GM12878 (cell line): ENCODE results near the gene MYOD1. TPM values are rescaled to one million over a fixed set of nuclear protein-coding genes. Genes with fewer than 3 reads are reported as not detected.

Source experiments
- ATAC-seq: fragments of 200-7000 bp; cut with Tn5 transposase; 3 replicates; pipeline ENCODE4 v1.9.1; 2020; ENCODE audit warnings: mild to moderate bottlenecking, moderate library complexity
- BruUV-seq: library from RNA; stranded (reverse); fragments of 400-500 nt; replicated peaks from 2 replicates; lab custom pipeline; 2021; lab: Mats Ljungman, UMichigan
- CTCF ChIA-PET: fragments of 300-600 bp; sonication (Branson Sonifier 250); formaldehyde crosslinking; extraction: SDS; loops from one replicate; lab custom pipeline; 2021; ENCODE audit warnings: inconsistent platforms; lab: Yijun Ruan, JAX
- POLR2A ChIA-PET: fragments of 350-600 bp; formaldehyde crosslinking; extraction: SDS; loops from one replicate; lab custom pipeline; 2021; ENCODE audit warnings: inconsistent platforms; lab: Charles Lee
- RAD21 ChIA-PET: fragments of 300-600 bp; sonication (Branson Sonifier 250); formaldehyde crosslinking; loops from one replicate; lab custom pipeline; 2023; ENCODE audit warnings: antibody characterized with exemption; ENCODE audit not compliant: unreplicated experiment; lab: Charles Lee
- SMC1A ChIA-PET: fragments of 300-600 bp; sonication (Branson Sonifier 250); formaldehyde crosslinking; loops from one replicate; lab custom pipeline; 2023; ENCODE audit not compliant: unreplicated experiment, uncharacterized antibody; lab: Charles Lee
- DNase-seq: peaks from one replicate; pipeline ENCODE4 v3.0.0-alpha.2; 2011; ENCODE audit warnings: low read depth, low spot score
- FAIRE-seq: peaks from 3 replicates; lab custom pipeline; 2011; peaks lifted over from hg19 to GRCh38; lab: Jason Lieb, UNC
- H2AFZ ChIP-seq: 2 replicates; pipeline ENCODE4 v1.6.0; 2011; ENCODE audit warnings: low read depth, low read length, control low read depth; ENCODE audit not compliant: control insufficient read depth
- H3K27ac ChIP-seq: 2 replicates; pipeline ENCODE4 v1.5.1; 2011; ENCODE audit warnings: control low read depth; ENCODE audit not compliant: control insufficient read depth, insufficient read depth
- H3K27me3 ChIP-seq, 2 experiments: replicated peaks in 1 of 2; 2 replicates each; pipeline versions ENCODE4 v1.6.0 to v1.6.1; 2011; ENCODE audit warnings: low read length in 1 of 2; ENCODE audit not compliant: control insufficient read depth in 2 of 2, insufficient read depth in 2 of 2
- H3K36me3 ChIP-seq, 2 experiments: 2 replicates each; pipeline ENCODE4 v1.5.1; 2011; ENCODE audit warnings: low read length in 1 of 2; ENCODE audit not compliant: control insufficient read depth in 2 of 2, insufficient read depth in 2 of 2
- H3K4me1 ChIP-seq: 2 replicates; pipeline ENCODE4 v1.6.1; 2011; ENCODE audit warnings: mild to moderate bottlenecking, low read length, moderate library complexity, mixed read lengths; ENCODE audit not compliant: control insufficient read depth, insufficient read depth
- H3K4me2 ChIP-seq: 2 replicates; pipeline ENCODE4 v1.6.0; 2011; ENCODE audit warnings: control low read depth; ENCODE audit not compliant: control insufficient read depth, insufficient read depth
- H3K4me3 ChIP-seq: fragments of 200-600 bp; sonication (generic); 2 replicates; pipeline ENCODE4 v1.5.1; 2016
- H3K79me2 ChIP-seq: 2 replicates; pipeline ENCODE4 v1.6.0; 2011; ENCODE audit warnings: low read length; ENCODE audit not compliant: control insufficient read depth, insufficient read depth
- H3K9ac ChIP-seq: 2 replicates; pipeline ENCODE4 v1.8.0; 2011; ENCODE audit warnings: low read length, control low read depth, mixed read lengths; ENCODE audit not compliant: control insufficient read depth, insufficient read depth
- H3K9me3 ChIP-seq: replicated peaks from 3 replicates; pipeline ENCODE4 v1.5.1; 2011; ENCODE audit warnings: mild to moderate bottlenecking, low read length; ENCODE audit not compliant: control insufficient read depth, insufficient read depth
- H4K20me1 ChIP-seq: 2 replicates; pipeline ENCODE4 v1.6.0; 2011; ENCODE audit not compliant: control insufficient read depth, insufficient read depth
- GABPA ChIP-seq: IDR thresholded peaks from 2 replicates; pipeline ENCODE4 v1.6.1; 2014; ENCODE audit warnings: antibody characterized with exemption, low read depth, mild to moderate bottlenecking, inconsistent platforms
- HCFC1 ChIP-seq: fragments of 150-350 bp; IDR thresholded peaks from 2 replicates; pipeline ENCODE4 v1.6.1; 2014; ENCODE audit warnings: low read length
- PAX5 ChIP-seq: IDR thresholded peaks from 2 replicates; pipeline ENCODE4 v1.6.1; 2011; ENCODE audit warnings: low read depth, low read length, borderline replicate concordance
- RBBP5 ChIP-seq: fragments of 200-600 bp; sonication (generic); conservative IDR thresholded peaks from 2 replicates; pipeline ENCODE4 v1.6.1; 2016
- RCOR1 ChIP-seq: conservative IDR thresholded peaks from 2 replicates; pipeline ENCODE4 v1.6.1; 2012; ENCODE audit warnings: low read depth, low read length, improper control_type of control experiment
- TARDBP ChIP-seq: IDR thresholded peaks from 2 replicates; pipeline ENCODE4 v1.6.1; 2016; ENCODE audit warnings: borderline replicate concordance
- ZNF274 ChIP-seq: IDR thresholded peaks from one replicate; pipeline ENCODE4 v1.8.0; 2011; ENCODE audit not compliant: insufficient read length, insufficient read depth
- WGBS: methylation state at CpG from one replicate; pipeline ENCODE4 v1.1.6; 2016; ENCODE audit warnings: low lambda C conversion rate; ENCODE audit not compliant: insufficient replicate concordance, insufficient coverage; ENCODE audit errors: missing lambda C conversion rate; 5-methylcytosine and 5-hydroxymethylcytosine counted together
- in situ Hi-C: fragments of 300-500 bp; cut with MboI; formaldehyde crosslinking; loops from 9 replicates; pipeline ENCODE4 v1.14.3; 2018; ENCODE audit warnings: mixed read lengths
- intact Hi-C: fragments of 100-400 bp; cut with micrococcal nuclease; formaldehyde crosslinking; loops from one replicate; pipeline ENCODE4 v1.14.2; 2022; ENCODE audit not compliant: unreplicated experiment
- polyA plus RNA-seq, 11 experiments: library from polyadenylated mRNA; depleted of rRNA in 4 of 11; unstranded in 6 of 11; stranded (reverse) in 5 of 11; fragments of >200 nt; fragmentation: Nextera tagmentation in 4 of 11; fragmentation: Illumina TruSeq in 1 of 11; extraction: Ambion mirVana in 4 of 11; extraction: Trizol in 1 of 11; gene quantifications; 1 replicate in 1 of 11; 2 replicates in 10 of 11; pipeline versions ENCODE4 v1.2.1 to v1.2.3, GENCODE V29; 2011 to 2016; ENCODE audit warnings: inconsistent platforms in 2 of 11, missing spikeins in 2 of 11, low read depth in 1 of 11
- total RNA-seq, 4 experiments: library from RNA; depleted of rRNA in 3 of 4; stranded (reverse); fragments of >200 nt in 3 of 4; fragmentation: Illumina TruSeq in 1 of 4; extraction: Trizol in 1 of 4; gene quantifications; 2 replicates each; pipeline versions ENCODE4 v1.2.1 to v1.2.3, GENCODE V29; 2013 to 2021
- TF ChIP-seq, protein P1 (sequence below): IDR thresholded peaks from 2 replicates; pipeline ENCODE4 v1.6.1; 2011; ENCODE audit warnings: low read depth, mild to moderate bottlenecking, low read length, moderate library complexity, borderline replicate concordance; ENCODE audit errors: extremely low read depth
- TF ChIP-seq, protein P2 (sequence below): IDR thresholded peaks from 2 replicates; pipeline ENCODE4 v1.6.1; 2011; ENCODE audit warnings: low read depth, low read length, improper control_type of control experiment, borderline replicate concordance

The MYOD1 gene
- total and polyA plus RNA-seq, 10 of the 15 experiments (the other 5 are each of a cell fraction or from before 2014, with no cell fraction given), result not detected

DNA sequence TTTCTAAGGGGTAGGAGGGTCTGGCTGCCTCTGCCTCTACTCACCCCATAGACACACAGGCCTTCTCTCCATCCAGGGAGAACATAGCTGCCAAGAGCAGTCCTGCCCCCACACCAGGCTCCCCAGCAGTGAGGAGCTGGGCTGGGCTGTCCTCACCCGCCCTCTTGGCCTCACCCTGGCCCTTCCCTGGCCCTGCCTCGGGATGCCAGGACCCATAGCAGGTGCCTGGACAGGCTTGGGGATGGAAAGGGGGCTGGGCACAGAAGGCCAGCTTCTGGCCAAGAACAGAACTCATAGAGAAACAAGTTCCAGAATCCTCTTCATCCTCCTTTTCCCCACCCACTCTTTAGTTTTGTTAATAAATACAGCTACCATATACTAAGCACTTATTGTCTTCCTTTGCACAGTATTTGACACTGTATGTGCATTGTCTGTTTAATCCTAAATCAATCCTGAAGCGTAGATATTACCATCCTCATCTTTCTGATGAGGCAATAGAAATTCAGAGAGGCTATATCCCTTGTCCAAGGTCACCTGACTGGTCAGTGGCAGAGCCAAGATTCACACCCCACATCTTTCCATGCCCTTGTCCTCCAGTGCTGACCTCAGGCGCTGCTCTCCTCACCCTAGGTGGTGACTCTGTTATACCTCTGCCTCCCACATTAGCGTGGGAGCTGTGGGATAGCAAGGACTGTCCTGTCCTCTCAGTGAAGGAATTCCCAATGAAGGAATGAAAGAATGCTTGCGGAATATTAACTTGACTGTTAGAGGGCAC lies 22.0 kb upstream of the MYOD1 start:
- Histone ChIP-seq H3K36me3 (no peaks in the 10 kb centered on the region), H2AFZ (no peak overlapping the region), H3K79me2 (no peaks in the 10 kb centered on the region), H3K27me3 (peaks cover 4% of the 10 kb centered on the region in 2 experiments), H3K9ac (no peak overlapping the region), H3K4me1 (no peaks in the 10 kb centered on the region), H4K20me1 (no peaks in the 10 kb centered on the region), H3K4me3 (no peak overlapping the region), H3K4me2 (no peak overlapping the region), H3K9me3 (no peaks in the 10 kb centered on the region), H3K27ac (no peak overlapping the region)
- BruUV-seq, result no TSS peak
- TF ChIP-seq, protein P1, sequence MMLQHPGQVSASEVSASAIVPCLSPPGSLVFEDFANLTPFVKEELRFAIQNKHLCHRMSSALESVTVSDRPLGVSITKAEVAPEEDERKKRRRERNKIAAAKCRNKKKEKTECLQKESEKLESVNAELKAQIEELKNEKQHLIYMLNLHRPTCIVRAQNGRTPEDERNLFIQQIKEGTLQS, result no peak
- no peak for TF ChIP-seq RBBP5
- no peak for TF ChIP-seq TARDBP
- no peak for TF ChIP-seq ZNF274
- no peak for TF ChIP-seq HCFC1
- no peak for TF ChIP-seq PAX5
- TF ChIP-seq, protein P2, sequence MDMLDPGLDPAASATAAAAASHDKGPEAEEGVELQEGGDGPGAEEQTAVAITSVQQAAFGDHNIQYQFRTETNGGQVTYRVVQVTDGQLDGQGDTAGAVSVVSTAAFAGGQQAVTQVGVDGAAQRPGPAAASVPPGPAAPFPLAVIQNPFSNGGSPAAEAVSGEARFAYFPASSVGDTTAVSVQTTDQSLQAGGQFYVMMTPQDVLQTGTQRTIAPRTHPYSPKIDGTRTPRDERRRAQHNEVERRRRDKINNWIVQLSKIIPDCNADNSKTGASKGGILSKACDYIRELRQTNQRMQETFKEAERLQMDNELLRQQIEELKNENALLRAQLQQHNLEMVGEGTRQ, result no peak
- no peak for TF ChIP-seq RCOR1
- TF ChIP-seq GABPA, result no peak
- ChIA-PET SMC1A (no interaction called here), CTCF (interaction anchor here (1.6 kb wide), 1 partner anchor 34 kb away, joined by 4 read pairs; no protein-coding TSS in a partner anchor), POLR2A (no interaction called here), RAD21 (no interaction called here)
- intact Hi-C loops, result no loop called here
- in situ Hi-C loops, result no loop called here
- FAIRE-seq (no peak), ATAC-seq (no peak), DNase-seq (no peak)
- 4% methylated on average over 6 of the region's 6 CpGs for WGBS
